Fibroblast of mammary gland (primary cell): Measurements from ENCODE around the gene STK39.

Experiments used
- DNase-seq: peaks from one replicate; pipeline ENCODE4 v3.0.0-alpha.2; 2010; ENCODE audit warnings: low read depth
- H3K4me3 ChIP-seq: 2 replicates; pipeline ENCODE4 v1.5.1; 2011; ENCODE audit warnings: low read depth, mild to moderate bottlenecking, low read length, moderate library complexity; ENCODE audit not compliant: control insufficient read depth
- TF ChIP-seq, protein P1 (sequence below): conservative IDR thresholded peaks from 2 replicates; pipeline ENCODE4 v1.5.1; 2011; ENCODE audit warnings: low read depth, low read length, inconsistent platforms; ENCODE audit not compliant: control insufficient read depth, insufficient read depth

The STK39 gene

DNA sequence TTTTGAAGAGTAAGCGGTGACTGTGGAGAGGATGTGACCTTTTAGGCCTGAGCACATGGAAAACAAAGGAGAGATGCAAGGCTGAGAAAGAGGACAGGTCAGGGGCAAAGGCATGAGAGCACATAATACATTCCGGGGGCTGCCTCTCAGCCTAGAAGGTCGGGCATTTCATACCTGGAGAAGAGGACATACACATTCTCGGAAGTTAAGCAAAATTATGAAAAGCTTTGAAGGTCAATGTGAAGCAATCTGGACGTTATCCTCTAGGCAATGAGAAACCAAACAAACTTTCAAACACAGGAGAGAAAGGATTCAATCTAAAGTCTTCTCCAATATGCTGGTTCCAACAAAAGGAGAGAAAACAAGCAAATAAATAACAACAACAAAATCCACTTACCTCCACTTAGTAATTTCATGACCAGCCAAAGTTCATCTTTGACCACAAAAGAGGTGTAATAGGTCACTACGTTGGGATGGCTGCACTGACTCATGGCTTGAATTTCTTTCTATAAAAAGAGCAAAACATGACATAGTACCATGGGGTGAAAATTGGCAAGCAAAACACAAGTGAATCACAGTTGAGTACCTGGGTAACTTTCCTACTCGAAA, 80.4 kb downstream of the STK39 start:
- H3K4me3 ChIP-seq: no peak overlapping the region
- TF ChIP-seq, protein P1, sequence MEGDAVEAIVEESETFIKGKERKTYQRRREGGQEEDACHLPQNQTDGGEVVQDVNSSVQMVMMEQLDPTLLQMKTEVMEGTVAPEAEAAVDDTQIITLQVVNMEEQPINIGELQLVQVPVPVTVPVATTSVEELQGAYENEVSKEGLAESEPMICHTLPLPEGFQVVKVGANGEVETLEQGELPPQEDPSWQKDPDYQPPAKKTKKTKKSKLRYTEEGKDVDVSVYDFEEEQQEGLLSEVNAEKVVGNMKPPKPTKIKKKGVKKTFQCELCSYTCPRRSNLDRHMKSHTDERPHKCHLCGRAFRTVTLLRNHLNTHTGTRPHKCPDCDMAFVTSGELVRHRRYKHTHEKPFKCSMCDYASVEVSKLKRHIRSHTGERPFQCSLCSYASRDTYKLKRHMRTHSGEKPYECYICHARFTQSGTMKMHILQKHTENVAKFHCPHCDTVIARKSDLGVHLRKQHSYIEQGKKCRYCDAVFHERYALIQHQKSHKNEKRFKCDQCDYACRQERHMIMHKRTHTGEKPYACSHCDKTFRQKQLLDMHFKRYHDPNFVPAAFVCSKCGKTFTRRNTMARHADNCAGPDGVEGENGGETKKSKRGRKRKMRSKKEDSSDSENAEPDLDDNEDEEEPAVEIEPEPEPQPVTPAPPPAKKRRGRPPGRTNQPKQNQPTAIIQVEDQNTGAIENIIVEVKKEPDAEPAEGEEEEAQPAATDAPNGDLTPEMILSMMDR: no peak
- DNase-seq: peak; percentile 74

DNA sequence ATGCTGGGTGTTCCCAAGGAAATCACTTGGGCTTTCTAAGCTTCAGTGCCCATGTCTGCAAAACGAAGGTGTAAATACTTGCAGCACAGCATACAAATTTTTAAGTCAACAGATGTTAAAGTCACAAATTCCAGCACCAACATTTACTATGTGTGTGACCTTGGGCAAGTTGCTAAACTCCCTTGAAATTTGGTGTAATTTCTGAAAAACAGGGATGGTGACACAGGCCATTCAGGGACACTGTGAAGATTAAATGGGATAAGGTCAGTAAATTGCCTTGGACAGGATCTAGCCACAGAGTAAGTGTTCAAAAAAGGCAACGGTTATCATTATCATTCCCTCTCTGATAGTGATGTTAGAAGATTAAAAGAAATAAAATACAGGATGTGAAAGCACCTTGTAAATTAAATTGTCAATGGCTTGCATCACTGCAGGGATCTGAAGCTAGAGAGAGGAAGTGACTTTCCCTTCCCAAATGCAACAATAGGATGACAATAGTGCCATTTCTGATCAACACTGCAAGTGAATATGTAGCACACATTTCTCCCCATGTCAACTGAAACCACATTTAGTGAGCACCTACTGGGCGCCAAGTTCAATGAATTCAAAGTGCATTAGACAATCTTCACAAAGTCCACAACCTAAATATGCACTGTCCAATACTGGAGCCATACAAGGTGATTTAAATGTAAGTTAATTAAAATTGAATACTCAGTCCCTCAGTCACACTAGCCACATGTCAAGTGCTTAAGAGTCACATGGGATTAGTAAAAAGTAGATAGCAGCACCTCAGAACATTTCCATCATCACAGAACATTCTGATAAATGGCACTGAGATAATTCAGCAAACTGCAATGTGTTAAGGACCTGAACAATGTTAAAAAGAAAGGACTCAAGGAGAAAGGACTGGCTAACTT, 81.2 kb downstream of the STK39 start:
- no peak for DNase-seq
- no peak overlapping the region for H3K4me3 ChIP-seq
- TF ChIP-seq, protein P1: no peak

DNA sequence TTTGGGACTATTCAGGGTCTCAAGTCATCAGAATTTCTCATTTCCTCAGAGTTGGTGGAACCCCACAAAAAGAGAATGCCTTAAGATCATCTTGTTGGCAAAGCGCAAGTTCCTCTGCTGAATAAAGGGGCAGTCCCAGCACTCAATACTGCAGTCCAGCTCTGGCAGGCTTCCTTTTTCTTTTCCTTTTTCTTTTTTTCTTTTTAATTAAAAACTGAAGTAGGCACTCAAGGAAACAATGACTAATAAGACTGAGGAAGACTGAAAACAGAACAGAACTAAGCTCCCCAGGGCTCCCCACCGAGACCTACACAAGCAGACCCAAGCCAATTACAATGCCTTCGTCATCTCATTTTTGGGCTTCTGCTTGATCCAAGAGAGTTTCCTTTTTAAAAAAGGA, 82.0 kb downstream of the STK39 start:
- DNase-seq: peak; percentile 41
- no peak overlapping the region for H3K4me3 ChIP-seq

DNA sequence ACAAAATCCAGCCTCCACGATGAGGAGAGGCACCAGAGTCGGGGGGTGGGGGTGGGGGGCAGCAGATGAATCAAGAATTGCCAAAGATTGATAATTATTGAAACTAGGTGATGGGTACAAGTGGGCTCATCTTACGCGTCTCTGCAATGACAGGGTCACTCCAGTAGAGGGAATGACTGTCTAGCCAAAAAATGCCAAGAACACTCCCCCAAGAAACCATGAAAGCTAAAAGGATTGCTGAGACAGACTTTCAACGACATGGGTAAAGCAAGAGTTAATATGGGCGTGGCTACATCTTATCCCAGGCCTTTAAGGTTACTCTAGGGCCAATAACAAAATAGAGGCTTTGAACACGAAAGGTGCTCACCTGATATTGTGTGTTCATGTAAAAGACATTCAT, 86.5 kb downstream of the STK39 start:
- peak; percentile 32 for DNase-seq

More for the DNA sequence above, 82.0 kb downstream of the STK39 start:
- TF ChIP-seq, protein P1: no peak

DNA sequence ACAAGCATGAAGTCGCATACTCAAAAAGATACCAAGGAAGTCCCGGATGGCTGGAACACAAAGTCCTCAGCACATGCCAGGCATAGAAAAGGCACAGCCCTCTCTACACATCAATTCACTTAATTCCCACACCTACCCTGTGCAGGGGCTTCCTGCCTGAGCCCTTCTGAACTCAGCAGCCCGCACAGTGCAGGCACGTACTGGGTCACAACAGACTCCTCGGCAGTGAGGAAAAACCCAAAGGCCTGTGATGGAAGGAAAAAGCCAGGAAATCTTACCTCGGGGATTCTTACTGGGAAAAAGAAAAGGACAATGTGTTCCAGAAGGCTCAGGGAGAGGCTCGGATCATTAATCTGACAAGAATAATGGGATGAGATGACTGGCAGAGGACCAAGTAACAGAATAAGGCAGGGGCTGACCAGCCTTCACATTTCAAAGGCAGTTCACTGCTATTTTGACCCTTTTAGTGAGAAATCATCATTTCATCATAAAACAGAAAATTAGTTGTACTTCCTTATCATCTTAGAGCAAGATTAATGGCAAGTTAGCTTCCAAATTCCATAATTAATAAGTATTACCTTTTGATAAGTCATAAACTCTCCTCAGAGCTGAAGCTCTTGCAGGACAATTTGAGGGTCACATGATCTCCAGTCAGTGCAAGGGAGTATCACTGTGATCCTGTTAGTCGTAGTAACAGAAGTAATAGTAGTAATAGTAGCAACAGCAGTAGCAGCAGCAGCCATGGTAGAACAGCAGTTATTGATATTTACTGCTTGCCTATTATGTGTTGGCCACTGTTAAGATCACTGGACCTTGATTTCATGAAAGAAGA, 87.4 kb downstream of the STK39 start:
- no peak overlapping the region for H3K4me3 ChIP-seq
- TF ChIP-seq, protein P1: no peak
- no peak for DNase-seq

More for the DNA sequence above, 86.5 kb downstream of the STK39 start:
- no peak overlapping the region for H3K4me3 ChIP-seq
- TF ChIP-seq, protein P1: peak; percentile 24

DNA sequence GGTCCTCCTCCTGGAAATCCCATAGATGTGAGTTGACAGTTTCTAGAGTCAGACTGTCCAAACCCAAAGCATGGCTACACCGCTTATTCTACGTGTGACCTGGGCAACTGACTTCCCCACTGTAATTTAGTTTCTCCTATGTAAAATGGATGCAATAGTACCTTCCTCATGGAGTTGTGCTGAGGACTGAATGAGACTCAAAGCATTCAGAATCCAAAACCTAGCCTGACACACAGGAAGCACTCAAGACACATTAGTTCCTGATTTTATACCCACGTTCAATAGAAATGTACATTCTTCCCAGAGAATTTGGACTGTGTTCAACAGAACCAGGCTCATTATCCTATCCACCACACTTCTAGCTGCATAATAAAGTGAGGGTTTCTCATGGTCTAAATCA, 88.8 kb downstream of the STK39 start:
- no peak overlapping the region for H3K4me3 ChIP-seq
- TF ChIP-seq, protein P1: no peak
- no peak for DNase-seq
